VCaP (cell line): ENCODE measurements around the gene SMURF1.

ENCODE experiments used
- H3K27ac ChIP-seq: fragments of 450-650 bp; 2 replicates; pipeline ENCODE4 v1.5.1; 2017
- TF ChIP-seq, protein P1 (sequence below): fragments of 450-650 bp; conservative IDR thresholded peaks from 2 replicates; pipeline ENCODE4 v1.5.1; 2017; ENCODE audit warnings: mild to moderate bottlenecking, moderate library complexity

The SMURF1 gene

DNA sequence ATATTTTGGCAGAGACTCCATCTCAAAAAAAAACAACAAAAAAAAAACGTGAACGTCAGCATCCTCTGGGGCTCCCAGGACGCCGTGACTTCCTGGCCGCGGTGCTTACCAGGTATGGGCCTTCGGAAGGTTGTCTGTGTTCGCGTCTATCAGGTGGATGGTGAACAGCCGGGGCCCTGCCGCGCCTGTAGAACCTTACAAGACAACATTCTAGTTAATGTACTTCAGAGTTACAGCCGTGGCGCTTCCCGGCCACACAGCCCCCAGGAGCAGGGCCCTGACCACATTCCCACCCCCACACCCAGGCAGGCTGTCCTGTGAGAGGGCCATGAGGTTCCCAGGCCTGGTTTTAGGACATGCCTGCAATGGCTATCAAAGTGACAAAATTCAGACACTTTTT is 111.0 kb downstream of the SMURF1 start:
- H3K27ac ChIP-seq: no peak overlapping the region
- TF ChIP-seq, protein P1, sequence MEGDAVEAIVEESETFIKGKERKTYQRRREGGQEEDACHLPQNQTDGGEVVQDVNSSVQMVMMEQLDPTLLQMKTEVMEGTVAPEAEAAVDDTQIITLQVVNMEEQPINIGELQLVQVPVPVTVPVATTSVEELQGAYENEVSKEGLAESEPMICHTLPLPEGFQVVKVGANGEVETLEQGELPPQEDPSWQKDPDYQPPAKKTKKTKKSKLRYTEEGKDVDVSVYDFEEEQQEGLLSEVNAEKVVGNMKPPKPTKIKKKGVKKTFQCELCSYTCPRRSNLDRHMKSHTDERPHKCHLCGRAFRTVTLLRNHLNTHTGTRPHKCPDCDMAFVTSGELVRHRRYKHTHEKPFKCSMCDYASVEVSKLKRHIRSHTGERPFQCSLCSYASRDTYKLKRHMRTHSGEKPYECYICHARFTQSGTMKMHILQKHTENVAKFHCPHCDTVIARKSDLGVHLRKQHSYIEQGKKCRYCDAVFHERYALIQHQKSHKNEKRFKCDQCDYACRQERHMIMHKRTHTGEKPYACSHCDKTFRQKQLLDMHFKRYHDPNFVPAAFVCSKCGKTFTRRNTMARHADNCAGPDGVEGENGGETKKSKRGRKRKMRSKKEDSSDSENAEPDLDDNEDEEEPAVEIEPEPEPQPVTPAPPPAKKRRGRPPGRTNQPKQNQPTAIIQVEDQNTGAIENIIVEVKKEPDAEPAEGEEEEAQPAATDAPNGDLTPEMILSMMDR: no peak

DNA sequence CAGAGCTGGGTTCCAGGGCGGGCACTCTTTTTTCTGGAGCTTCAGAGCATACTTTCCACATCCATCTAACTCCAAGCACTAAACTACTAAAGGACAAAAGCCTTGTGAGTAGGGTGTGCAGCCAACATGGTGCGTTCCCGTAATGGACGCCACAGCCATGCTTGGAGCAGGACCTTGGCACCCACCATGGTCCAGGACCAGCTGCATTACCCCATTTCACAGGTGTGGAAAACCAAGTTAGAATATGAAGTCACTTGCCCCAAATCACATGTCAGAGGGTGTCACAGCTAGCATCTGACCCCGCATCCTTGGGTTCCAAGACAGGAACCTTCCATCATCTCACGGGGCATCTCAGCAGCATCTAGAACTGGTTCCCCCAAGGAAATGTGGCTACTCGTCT is 112.4 kb downstream of the SMURF1 start:
- no peak overlapping the region for H3K27ac ChIP-seq
- TF ChIP-seq, protein P1: no peak

DNA sequence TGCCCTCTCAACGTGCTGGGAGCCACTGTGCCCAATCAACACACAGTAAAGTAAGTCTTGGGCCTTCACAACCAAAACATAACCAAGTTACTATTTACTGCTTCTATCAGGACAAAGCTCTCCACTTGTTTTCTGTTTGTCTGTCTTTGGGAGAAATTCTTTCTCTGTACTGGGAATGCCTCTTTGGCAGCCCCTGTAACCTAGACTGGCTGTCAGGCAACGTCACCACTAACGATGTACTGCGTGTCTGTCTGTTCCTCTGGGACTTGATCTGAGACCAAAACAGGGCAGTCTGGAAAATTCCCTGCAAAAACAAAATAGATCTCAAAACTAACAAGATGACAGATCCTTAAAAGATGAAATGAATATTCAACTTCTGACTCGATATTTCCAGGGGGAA is 113.0 kb downstream of the SMURF1 start:
- TF ChIP-seq, protein P1: no peak

DNA sequence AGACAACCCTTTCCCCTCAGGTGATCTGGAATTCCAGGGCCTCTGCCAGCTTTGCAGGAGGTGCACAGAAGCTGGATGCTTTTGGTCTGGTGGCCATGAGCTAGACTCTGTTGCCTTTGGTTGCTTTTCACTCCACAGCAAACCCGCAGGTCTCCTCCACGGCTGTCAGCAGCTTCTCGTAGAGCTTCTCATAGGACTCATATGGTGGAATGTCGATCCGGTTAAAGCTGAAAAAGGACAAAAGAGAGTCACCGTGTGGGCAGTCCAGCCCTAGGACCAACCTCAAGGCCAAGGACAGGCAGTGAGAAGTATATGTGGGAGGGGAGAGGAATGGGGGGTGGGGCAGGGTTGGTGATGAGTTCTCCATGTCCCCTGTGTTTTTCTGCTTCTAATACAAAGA is 113.5 kb downstream of the SMURF1 start:
- TF ChIP-seq, protein P1: no peak
- H3K27ac ChIP-seq: no peak overlapping the region

More for the DNA sequence above, 113.0 kb downstream of the SMURF1 start:
- H3K27ac ChIP-seq: no peak overlapping the region

DNA sequence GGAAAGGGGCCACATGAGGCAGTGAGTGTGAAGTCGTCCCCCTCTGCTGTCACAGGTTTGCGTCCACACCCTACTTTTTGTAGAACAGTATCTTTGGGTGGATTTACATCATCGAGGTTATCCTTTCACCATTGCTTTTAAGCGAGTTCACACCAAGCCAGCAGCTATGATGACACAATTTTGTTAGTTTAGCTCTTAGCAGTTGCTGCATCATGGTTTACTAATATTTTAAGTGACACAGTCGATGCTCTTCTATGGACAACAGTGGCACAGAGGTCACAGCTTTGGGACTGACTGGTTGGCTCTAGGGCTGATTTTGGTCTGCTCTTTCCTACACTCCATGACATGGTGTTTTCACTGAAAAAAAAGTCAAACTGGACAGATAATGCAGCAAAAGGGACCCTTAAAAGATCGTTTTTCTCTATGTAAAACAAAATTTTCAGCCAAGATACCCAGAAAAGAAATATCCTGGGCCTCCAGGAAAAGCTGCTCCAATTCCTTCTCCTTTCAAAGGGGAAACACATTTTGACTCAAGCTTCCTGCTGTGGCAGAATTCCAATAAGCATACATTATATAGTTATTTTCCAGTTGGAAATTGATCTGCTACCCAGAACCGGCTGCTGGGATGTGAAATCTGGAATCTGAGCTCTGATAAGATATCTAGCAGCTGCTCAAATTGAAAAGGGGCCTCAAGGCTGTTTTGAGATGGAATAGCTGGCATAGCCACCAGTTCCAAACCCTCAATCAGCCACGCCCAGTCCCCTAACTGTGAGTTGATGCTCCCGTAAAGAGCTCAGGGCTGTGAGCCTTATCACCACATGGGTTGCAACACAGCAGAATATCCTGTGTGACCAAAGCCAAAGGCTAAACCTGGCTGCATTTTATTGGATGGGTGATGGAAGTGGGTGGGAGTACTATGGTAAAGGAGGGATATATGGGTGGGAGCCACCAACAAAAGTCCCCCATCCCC is 114.2 kb downstream of the SMURF1 start:
- no peak overlapping the region for H3K27ac ChIP-seq
- TF ChIP-seq, protein P1: no peak

DNA sequence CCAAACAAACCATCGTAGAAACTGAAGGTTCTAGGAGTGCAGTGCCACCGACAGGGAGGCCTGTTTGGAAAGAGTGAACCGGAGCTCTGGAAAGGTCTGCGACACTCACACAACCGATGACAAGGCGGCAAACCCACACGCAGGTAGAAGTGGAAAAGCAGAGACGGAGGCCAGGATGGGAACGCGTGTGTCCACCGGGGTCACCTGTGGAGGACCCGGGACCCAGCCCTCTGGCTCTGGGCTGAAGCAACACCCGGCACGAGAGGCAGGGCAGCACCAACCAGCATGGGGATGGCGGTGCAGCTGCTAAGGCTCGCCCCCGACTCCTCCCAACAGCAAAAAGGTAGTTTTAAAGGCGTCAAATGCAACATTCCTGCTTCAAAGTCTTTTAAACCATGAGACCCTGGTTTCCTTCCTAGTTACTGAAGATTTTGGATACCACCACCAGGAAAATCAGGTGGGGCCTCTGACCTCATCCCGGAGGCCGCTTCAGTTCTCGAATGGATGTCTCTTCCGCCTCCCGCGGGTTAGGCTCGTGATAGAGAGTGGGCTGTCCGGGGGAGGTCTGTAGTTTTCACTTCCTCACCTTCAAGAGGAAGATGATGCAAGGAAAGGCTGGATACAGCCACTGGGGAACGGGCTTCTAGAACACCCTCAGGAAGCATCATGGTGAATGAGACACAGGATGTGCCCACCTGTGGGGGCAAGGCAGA is 115.5 kb downstream of the SMURF1 start:
- TF ChIP-seq, protein P1: no peak
- H3K27ac ChIP-seq: no peak overlapping the region

DNA sequence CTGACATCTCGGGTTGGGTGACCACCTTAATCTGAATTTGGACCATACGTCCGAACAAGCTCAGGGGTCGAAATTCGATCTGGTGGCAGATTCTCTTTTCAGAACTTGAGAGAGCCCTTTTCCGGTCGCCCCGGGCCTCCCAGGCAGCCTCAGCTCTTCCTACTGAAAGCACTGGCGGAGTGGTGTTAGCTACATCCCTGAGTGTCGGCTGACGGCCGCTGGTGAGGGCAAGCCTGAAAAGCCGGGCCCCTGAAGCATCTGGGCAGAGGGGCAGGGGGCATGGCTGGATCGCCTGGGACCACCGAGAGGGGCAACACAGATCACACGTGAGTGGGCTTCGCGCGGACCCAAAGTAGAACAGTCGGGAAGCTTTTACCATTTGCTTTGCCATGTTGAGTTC is 116.1 kb downstream of the SMURF1 start:
- no peak overlapping the region for H3K27ac ChIP-seq
- TF ChIP-seq, protein P1: no peak
